Measurements from ENCODE around the gene ETV3L. TPM values are rescaled to one million over a fixed set of nuclear protein-coding genes. Genes with fewer than 3 reads are reported as not detected.

Gene ETV3L
- total RNA-seq, 3 donors from 2014 or later (not counting 1 experiment from before 2014, with no cell fraction given): not detected

DNA sequence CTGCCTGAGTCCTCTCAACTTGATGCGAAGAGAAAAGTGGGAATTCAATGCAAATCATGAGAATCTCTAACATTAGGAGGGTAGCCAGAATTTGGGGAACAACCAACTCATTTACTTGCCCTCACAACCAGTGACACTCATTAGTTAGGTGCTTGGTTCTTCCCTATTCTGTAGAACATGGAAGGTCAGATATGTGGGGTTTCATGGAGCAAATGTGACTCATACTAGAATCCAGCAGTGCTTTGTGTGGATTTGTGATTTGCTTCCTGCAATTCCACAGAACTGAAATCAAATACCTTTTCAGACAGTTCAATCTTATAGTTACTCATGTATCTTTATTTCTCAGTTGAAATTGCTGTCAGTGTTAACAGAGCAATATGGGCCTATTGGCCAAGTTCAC is 45.5 kb upstream of the ETV3L start:
- no peak overlapping the region for H3K27ac Mint-ChIP-seq
- intact Hi-C loops (cut with micrococcal nuclease): no loop called here

GRCh38 chr1:157144509-157144908 is 44.9 kb upstream of the ETV3L start:
- no peaks in the 10 kb centered on the region for H3K9me3 Mint-ChIP-seq
- H3K4me3 Mint-ChIP-seq: no peak overlapping the region
- peaks cover 2 to 4% of the 10 kb centered on the region in 2 donors for H3K4me1 Mint-ChIP-seq
- TF ChIP-seq CTCF (IDR thresholded peaks at IDR 0.05): no peak
- intact Hi-C loops (cut with micrococcal nuclease): no loop called here
- ATAC-seq (no peak), DNase-seq (no peak)
- no peak overlapping the region for H3K27ac ChIP-seq (ENCODE audit: low read length)
- no peaks in the 10 kb centered on the region for H3K9me3 ChIP-seq (ENCODE audit: control insufficient read depth, insufficient read depth, low read length)
- H3K4me1 ChIP-seq (ENCODE audit: control insufficient read depth, insufficient read depth, low read length): no peaks in the 10 kb centered on the region
- H3K36me3 Mint-ChIP-seq: no peaks in the 10 kb centered on the region
- H3K27me3 ChIP-seq (ENCODE audit: control insufficient read depth, insufficient read depth, low read length): no peaks in the 10 kb centered on the region
- no peaks in the 10 kb centered on the region for H3K36me3 ChIP-seq (ENCODE audit: control insufficient read depth, insufficient read depth, low read length)
- H3K27ac Mint-ChIP-seq: no peak overlapping the region
- no peaks in the 10 kb centered on the region for H3K27me3 Mint-ChIP-seq (ENCODE audit: low read depth in 2 of 2)
- H3K4me3 ChIP-seq (ENCODE audit: low read length): no peak overlapping the region
- 85% methylated on average over 1 of the region's 1 CpG for WGBS (ENCODE audit: insufficient coverage)

More for the DNA sequence above, 45.5 kb upstream of the ETV3L start:
- Histone ChIP-seq H3K27me3 (ENCODE audit: control insufficient read depth, insufficient read depth, low read length) (no peaks in the 10 kb centered on the region), H3K27ac (ENCODE audit: low read length) (no peak overlapping the region), H3K36me3 (ENCODE audit: control insufficient read depth, insufficient read depth, low read length) (no peaks in the 10 kb centered on the region), H3K4me1 (ENCODE audit: control insufficient read depth, insufficient read depth, low read length) (no peaks in the 10 kb centered on the region), H3K4me3 (ENCODE audit: low read length) (no peak overlapping the region), H3K9me3 (ENCODE audit: control insufficient read depth, insufficient read depth, low read length) (no peaks in the 10 kb centered on the region)
- WGBS (ENCODE audit: insufficient coverage): 100% methylated on average over 1 of the region's 1 CpG
- no peak overlapping the region for H3K4me3 Mint-ChIP-seq
- no peak for TF ChIP-seq CTCF (IDR thresholded peaks at IDR 0.05)
- no peaks in the 10 kb centered on the region for H3K27me3 Mint-ChIP-seq (ENCODE audit: low read depth in 2 of 2)
- no peak for DNase-seq
- H3K9me3 Mint-ChIP-seq: no peaks in the 10 kb centered on the region
- no peak for ATAC-seq
- H3K4me1 Mint-ChIP-seq: no peaks in the 10 kb centered on the region
- no peaks in the 10 kb centered on the region for H3K36me3 Mint-ChIP-seq

DNA sequence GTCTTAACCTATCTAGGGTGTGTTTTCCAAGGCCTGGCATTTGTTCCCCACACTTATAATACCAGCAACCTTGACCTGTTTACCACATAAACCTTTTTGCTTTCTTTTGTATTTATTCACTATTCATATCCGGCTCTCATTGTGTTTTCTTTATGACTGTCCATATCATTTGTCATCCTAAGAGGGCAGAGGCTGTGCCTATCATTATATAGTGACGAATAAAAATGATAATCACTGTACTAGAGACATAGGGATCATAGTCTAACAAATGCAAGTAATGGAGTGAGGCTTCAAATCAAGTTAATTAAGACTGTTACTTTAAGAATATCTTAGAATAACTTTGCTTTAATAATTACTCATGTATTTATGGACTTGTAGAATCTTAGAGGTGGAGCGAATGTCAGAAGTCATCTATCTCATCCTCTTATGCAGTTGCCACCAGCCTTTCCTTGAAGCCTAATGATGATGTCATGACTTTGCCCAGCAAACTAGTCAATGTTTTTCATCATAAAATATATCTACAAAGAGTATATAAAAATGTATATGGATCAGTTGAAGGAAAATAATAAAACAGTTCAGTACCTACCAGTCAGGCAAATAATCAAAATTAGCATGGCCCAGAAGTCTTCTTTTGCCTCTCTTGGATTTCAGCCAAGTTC is 43.3 kb upstream of the ETV3L start:
- no peak for DNase-seq
- intact Hi-C loops (cut with micrococcal nuclease): no loop called here
- ATAC-seq: no peak
- 60% methylated on average over 1 of the region's 3 CpGs for WGBS (ENCODE audit: insufficient coverage)
- Histone ChIP-seq H3K4me3 (ENCODE audit: low read length) (no peak overlapping the region), H3K27ac (ENCODE audit: low read length) (no peak overlapping the region), H3K27me3 (ENCODE audit: control insufficient read depth, insufficient read depth, low read length) (no peaks in the 10 kb centered on the region), H3K9me3 (ENCODE audit: control insufficient read depth, insufficient read depth, low read length) (no peaks in the 10 kb centered on the region), H3K4me1 (ENCODE audit: control insufficient read depth, insufficient read depth, low read length) (peaks cover 7% of the 10 kb centered on the region), H3K36me3 (ENCODE audit: control insufficient read depth, insufficient read depth, low read length) (no peaks in the 10 kb centered on the region)
- H3K4me3 Mint-ChIP-seq: no peak overlapping the region
- no peaks in the 10 kb centered on the region for H3K9me3 Mint-ChIP-seq
- peaks cover 13 to 18% of the 10 kb centered on the region in 2 donors for H3K4me1 Mint-ChIP-seq
- H3K27me3 Mint-ChIP-seq (ENCODE audit: low read depth in 2 of 2): no peaks in the 10 kb centered on the region
- H3K27ac Mint-ChIP-seq: no peak overlapping the region
- no peak for TF ChIP-seq CTCF (IDR thresholded peaks at IDR 0.05)
- H3K36me3 Mint-ChIP-seq: no peaks in the 10 kb centered on the region

- Mint-ChIP-seq H3K4me3 (no peak overlapping the region), H3K27me3 (ENCODE audit: low read depth in 2 of 2) (no peaks in the 10 kb centered on the region), H3K4me1 (peaks cover 20 to 25% of the 10 kb centered on the region in 2 donors), H3K9me3 (no peaks in the 10 kb centered on the region), H3K27ac (no peak overlapping the region), H3K36me3 (no peaks in the 10 kb centered on the region)
- no peak for DNase-seq
- no peak for ATAC-seq
- WGBS (ENCODE audit: insufficient coverage): no CpG with 5 or more reads among the region's 2 CpGs
- no peaks in the 10 kb centered on the region for H3K27me3 ChIP-seq (ENCODE audit: control insufficient read depth, insufficient read depth, low read length)
- no peak overlapping the region for H3K27ac ChIP-seq (ENCODE audit: low read length)
- H3K36me3 ChIP-seq (ENCODE audit: control insufficient read depth, insufficient read depth, low read length): no peaks in the 10 kb centered on the region
- no peak for TF ChIP-seq CTCF (IDR thresholded peaks at IDR 0.05)
- intact Hi-C loops (cut with micrococcal nuclease): no loop called here
- H3K4me3 ChIP-seq (ENCODE audit: low read length): no peak overlapping the region
- no peaks in the 10 kb centered on the region for H3K9me3 ChIP-seq (ENCODE audit: control insufficient read depth, insufficient read depth, low read length)
- peaks cover 13% of the 10 kb centered on the region for H3K4me1 ChIP-seq (ENCODE audit: control insufficient read depth, insufficient read depth, low read length)
These were observed 42.6 kb upstream of the ETV3L start for GRCh38 chr1:157142201-157142600.
